Breast epithelium (tissue), 4 donors: Measurements from ENCODE around the gene PIK3C2G. TPM values are rescaled to one million over a fixed set of nuclear protein-coding genes. Genes with fewer than 3 reads are reported as not detected.
A peak's percentile ranks its signal among the peaks of the same experiment; 100 is the strongest.

Experiments used
- DNase-seq, 2 donors: peaks; one replicate each; pipeline ENCODE4 v3.0.0-alpha.2; 2019; ENCODE audit warnings: low spot score in 2 of 2
- H3K27ac ChIP-seq, 2 donors: fragments of 200-600 bp; sonication (generic) in 1 of 2; one replicate each; pipeline ENCODE4 v1.5.1; 2016 to 2019; ENCODE audit warnings: mild to moderate bottlenecking in 1 of 2
- H3K27me3 ChIP-seq, 2 donors: fragments of 200-600 bp; sonication (generic) in 1 of 2; one replicate each; pipeline versions ENCODE4 v1.5.1 to v1.6.0; 2017 to 2019; ENCODE audit warnings: control low read depth in 1 of 2, mild to moderate bottlenecking in 1 of 2
- H3K36me3 ChIP-seq: fragments of 200-600 bp; one replicate; pipeline ENCODE4 v1.5.1; 2019
- H3K4me1 ChIP-seq, 2 donors: fragments of 200-600 bp; sonication (generic); one replicate each; pipeline ENCODE4 v1.5.1; 2016 to 2019; ENCODE audit warnings: control low read depth in 1 of 2
- H3K4me3 ChIP-seq, 3 donors: fragments of 200-600 bp; sonication (generic); 1 replicate in 2 of 3; 2 replicates in 1 of 3; pipeline ENCODE4 v1.5.1; 2016 to 2019; ENCODE audit warnings: mild to moderate bottlenecking in 3 of 3, moderate library complexity in 2 of 3
- H3K9me3 ChIP-seq, 2 donors: fragments of 200-600 bp; sonication (generic) in 1 of 2; one replicate each; pipeline ENCODE4 v1.5.1; 2016 to 2019; ENCODE audit warnings: control low read depth in 1 of 2
- CTCF ChIP-seq, 3 donors: fragments of 450-650 bp; IDR thresholded peaks; one replicate each; pipeline ENCODE4 v1.5.1; 2016 to 2017; ENCODE audit warnings: antibody characterized with exemption in 3 of 3, mild to moderate bottlenecking in 3 of 3, moderate library complexity in 3 of 3
- POLR2A ChIP-seq: fragments of 450-650 bp; IDR thresholded peaks from one replicate; pipeline ENCODE4 v1.6.1; 2016; ENCODE audit warnings: antibody characterized with exemption, mild to moderate bottlenecking, moderate library complexity
- POLR2AphosphoS5 ChIP-seq, 3 donors: sonication (generic); formaldehyde crosslinking; IDR thresholded peaks; one replicate each; pipeline ENCODE4 v1.6.1; 2017; ENCODE audit warnings: antibody characterized with exemption in 3 of 3
- intact Hi-C: fragments of 100-400 bp; cut with DNase I; formaldehyde crosslinking; loops from one replicate; pipeline ENCODE4 v1.15.1; 2023; ENCODE audit warnings: low total_unique reads
- total RNA-seq, 3 donors: library from RNA; depleted of rRNA; stranded (reverse); fragments of >200 nt; gene quantifications; one replicate each; pipeline ENCODE4 v1.1.0, GENCODE V29; 2016

The PIK3C2G gene
- total RNA-seq, 3 donors from 2014 or later: 0.16 to 164 (median 35.1) TPM

GRCh38 chr12:18259906-18260682, 1.2 kb upstream of the PIK3C2G start:
- H3K9me3 ChIP-seq: no peaks in the 10 kb centered on the region
- intact Hi-C loops: no loop called here
- H3K27me3 ChIP-seq: no peaks in the 10 kb centered on the region
- H3K36me3 ChIP-seq: no peaks in the 10 kb centered on the region
- peak overlapping the region in 2 of 3 donors; percentile 24 to 49 for H3K4me3 ChIP-seq
- H3K27ac ChIP-seq: peak overlapping the region; percentile 78 to 92
- DNase-seq: no peak
- H3K4me1 ChIP-seq: no peaks in the 10 kb centered on the region
- no peak for TF ChIP-seq POLR2AphosphoS5 (IDR thresholded peaks at IDR 0.05)
- TF ChIP-seq CTCF (IDR thresholded peaks at IDR 0.05): no peak
- TF ChIP-seq POLR2A: no peak

GRCh38 chr12:18261906-18262305, 588 bp downstream of the PIK3C2G start:
- H3K27me3 ChIP-seq: no peaks in the 10 kb centered on the region
- TF ChIP-seq POLR2A (no peak), POLR2AphosphoS5 (IDR thresholded peaks at IDR 0.05) (no peak), CTCF (IDR thresholded peaks at IDR 0.05) (no peak)
- peak overlapping the region in 2 of 3 donors; percentile 49 to 63 for H3K4me3 ChIP-seq
- DNase-seq: no peak
- peak overlapping the region; percentile 89 to 92 for H3K27ac ChIP-seq
- no peaks in the 10 kb centered on the region for H3K4me1 ChIP-seq
- H3K9me3 ChIP-seq: no peaks in the 10 kb centered on the region
- H3K36me3 ChIP-seq: no peaks in the 10 kb centered on the region
- intact Hi-C loops: no loop called here

- H3K27ac ChIP-seq: peak overlapping the region; percentile 89 to 92
- peak overlapping the region in 2 of 3 donors; percentile 49 to 63 for H3K4me3 ChIP-seq
- no peak for TF ChIP-seq POLR2A
- no peaks in the 10 kb centered on the region for H3K27me3 ChIP-seq
- no peaks in the 10 kb centered on the region for H3K4me1 ChIP-seq
- no peaks in the 10 kb centered on the region for H3K9me3 ChIP-seq
- no peak for DNase-seq
- H3K36me3 ChIP-seq: no peaks in the 10 kb centered on the region
- intact Hi-C loops: no loop called here
Observed at GRCh38 chr12:18262514-18262913, 1.2 kb downstream of the PIK3C2G start.

GRCh38 chr12:18264581-18265075, 3.3 kb downstream of the PIK3C2G start:
- Histone ChIP-seq H3K9me3 (no peaks in the 10 kb centered on the region), H3K4me1 (no peaks in the 10 kb centered on the region), H3K27me3 (no peaks in the 10 kb centered on the region), H3K36me3 (no peaks in the 10 kb centered on the region), H3K27ac (peak overlapping the region; percentile 81 to 92), H3K4me3 (peak overlapping the region in 2 of 3 donors; percentile 49 to 63)
- no peak for DNase-seq
- TF ChIP-seq CTCF (IDR thresholded peaks at IDR 0.05) (no peak), POLR2A (no peak), POLR2AphosphoS5 (IDR thresholded peaks at IDR 0.05) (no peak)
- intact Hi-C loops: no loop called here

GRCh38 chr12:18267427-18268099, 6.2 kb downstream of the PIK3C2G start:
- Histone ChIP-seq H3K27ac (peak overlapping the region; percentile 80 to 92), H3K4me1 (no peaks in the 10 kb centered on the region), H3K27me3 (no peaks in the 10 kb centered on the region), H3K36me3 (no peaks in the 10 kb centered on the region), H3K4me3 (peak overlapping the region in 2 of 3 donors; percentile 26 to 48), H3K9me3 (no peaks in the 10 kb centered on the region)
- DNase-seq: no peak
- no peak for TF ChIP-seq POLR2AphosphoS5 (IDR thresholded peaks at IDR 0.05)
- TF ChIP-seq POLR2A: no peak
- TF ChIP-seq CTCF (IDR thresholded peaks at IDR 0.05): no peak
- intact Hi-C loops: no loop called here
